H1 (cell line): ENCODE measurements around the gene BACE2. TPM values are rescaled to one million over a fixed set of nuclear protein-coding genes. Genes with fewer than 3 reads are reported as not detected.

Experiments
- CTCF ChIA-PET: fragments of 300-600 bp; sonication (Branson Sonifier 250); formaldehyde crosslinking; loops from one replicate; lab custom pipeline; 2021; ENCODE audit not compliant: partially characterized antibody; lab: Charles Lee
- POLR2A ChIA-PET: fragments of 300-600 bp; sonication (Branson Sonifier 250); formaldehyde crosslinking; loops from one replicate; lab custom pipeline; 2021; ENCODE audit warnings: inconsistent platforms; ENCODE audit not compliant: partially characterized antibody; lab: Charles Lee
- DNase-seq, 2 experiments: peaks; one replicate each; pipeline versions ENCODE4 v3.0.0 to v3.0.0-alpha.2; 2010 to 2022; ENCODE audit warnings: low spot score in 2 of 2, low read depth in 1 of 2, mixed read lengths in 1 of 2
- FAIRE-seq: peaks from 2 replicates; lab custom pipeline; 2011; peaks lifted over from hg19 to GRCh38; lab: Jason Lieb, UNC
- H2AFZ ChIP-seq: 2 replicates; pipeline ENCODE4 v1.8.1; 2012; ENCODE audit warnings: low read length, inconsistent platforms
- H2AK5ac ChIP-seq: 2 replicates; pipeline ENCODE4 v1.6.1; 2013; ENCODE audit warnings: low read depth, low read length
- H2BK120ac ChIP-seq: replicated peaks from 2 replicates; pipeline ENCODE3; 2013; ENCODE audit warnings: low read depth, low read length, inconsistent platforms
- H2BK12ac ChIP-seq: 2 replicates; pipeline ENCODE4 v1.6.1; 2013; ENCODE audit warnings: low read depth, low read length
- H2BK15ac ChIP-seq: 2 replicates; pipeline ENCODE4 v1.6.1; 2013; ENCODE audit warnings: low read length
- H2BK20ac ChIP-seq: 2 replicates; pipeline ENCODE4 v1.6.1; 2013; ENCODE audit warnings: low read length
- H2BK5ac ChIP-seq: 2 replicates; pipeline ENCODE4 v1.6.1; 2013; ENCODE audit warnings: low read depth, low read length
- H3K14ac ChIP-seq: 2 replicates; pipeline ENCODE4 v1.6.1; 2013; ENCODE audit warnings: inconsistent platforms; ENCODE audit not compliant: insufficient read length
- H3K18ac ChIP-seq: 2 replicates; pipeline ENCODE4 v1.6.1; 2013; ENCODE audit warnings: low read length; ENCODE audit errors: extremely low read depth
- H3K23ac ChIP-seq: 2 replicates; pipeline ENCODE4 v1.6.1; 2013; ENCODE audit warnings: inconsistent platforms; ENCODE audit not compliant: insufficient read length
- H3K23me2 ChIP-seq: 2 replicates; pipeline ENCODE4 v1.6.1; 2013; ENCODE audit warnings: low read depth, low read length
- H3K27ac ChIP-seq: 2 replicates; pipeline ENCODE4 v1.6.1; 2011; ENCODE audit warnings: low read depth, low read length, inconsistent platforms
- H3K27me3 ChIP-seq, 4 experiments: replicated peaks in 1 of 4; 1 replicate in 1 of 4; 2 replicates in 3 of 4; pipeline versions ENCODE4 v1.6.1 to v1.8.1; 2011 to 2013; ENCODE audit warnings: low read length in 3 of 4, mild to moderate bottlenecking in 3 of 4, inconsistent platforms in 2 of 4, mixed read lengths in 2 of 4, moderate library complexity in 1 of 4; ENCODE audit not compliant: control insufficient read depth in 3 of 4, insufficient read depth in 3 of 4; ENCODE audit errors: extremely low read depth in 1 of 4
- H3K36me3 ChIP-seq, 4 experiments: 2 replicates each; pipeline versions ENCODE4 v1.6.1 to v1.8.1; 2011 to 2013; ENCODE audit warnings: mild to moderate bottlenecking in 4 of 4, low read length in 3 of 4, moderate library complexity in 2 of 4, control low read depth in 1 of 4, inconsistent platforms in 1 of 4; ENCODE audit not compliant: insufficient read depth in 4 of 4, control insufficient read depth in 2 of 4
- H3K4ac ChIP-seq: replicated peaks from 2 replicates; pipeline ENCODE3; 2013; ENCODE audit warnings: low read length, low read depth, mixed read lengths, inconsistent platforms; ENCODE audit not compliant: insufficient read length
- H3K4me1 ChIP-seq, 4 experiments: replicated peaks in 1 of 4; 1 replicate in 1 of 4; 2 replicates in 3 of 4; pipeline versions ENCODE4 v1.6.1 to v1.8.1; 2011 to 2013; ENCODE audit warnings: low read length in 3 of 4, inconsistent platforms in 2 of 4, mixed read lengths in 1 of 4; ENCODE audit not compliant: insufficient read depth in 4 of 4, control insufficient read depth in 3 of 4
- H3K4me2 ChIP-seq, 2 experiments: 2 replicates each; pipeline versions ENCODE4 v1.6.1 to v1.8.1; 2011 to 2013; ENCODE audit warnings: low read depth in 2 of 2, low read length in 2 of 2, control low read depth in 1 of 2, inconsistent platforms in 1 of 2, mild to moderate bottlenecking in 1 of 2; ENCODE audit not compliant: insufficient read depth in 1 of 2
- H3K4me3 ChIP-seq, 4 experiments: fragments of 200-600, 300-600 bp in 1 of 4; sonication (generic), shearing (Covaris generic), sonication (Bioruptor Twin) in 1 of 4; 2 replicates each; pipeline versions ENCODE4 v1.5.1 to v1.8.1; 2011 to 2016; ENCODE audit warnings: low read length in 4 of 4, low read depth in 3 of 4, control low read depth in 2 of 4, inconsistent platforms in 2 of 4, mild to moderate bottlenecking in 2 of 4, mixed read lengths in 1 of 4, moderate library complexity in 1 of 4; ENCODE audit not compliant: insufficient read depth in 2 of 4; ENCODE audit errors: extremely low read depth in 1 of 4
- H3K56ac ChIP-seq: replicated peaks from 2 replicates; pipeline ENCODE3; 2013; ENCODE audit warnings: low read depth, mild to moderate bottlenecking, mixed read lengths, low read length, inconsistent platforms; ENCODE audit not compliant: insufficient read length
- H3K79me1 ChIP-seq: 2 replicates; pipeline ENCODE4 v1.6.1; 2013; ENCODE audit warnings: low read depth, low read length, control low read depth
- H3K79me2 ChIP-seq, 2 experiments: 2 replicates each; pipeline versions ENCODE4 v1.6.1 to v1.8.1; 2012 to 2013; ENCODE audit warnings: low read length in 2 of 2, mild to moderate bottlenecking in 2 of 2, inconsistent platforms in 1 of 2; ENCODE audit not compliant: insufficient read depth in 2 of 2, control insufficient read depth in 1 of 2
- H3K9ac ChIP-seq, 4 experiments: replicated peaks in 1 of 4; 1 replicate in 1 of 4; 2 replicates in 3 of 4; pipeline versions ENCODE4 v1.6.1 to v1.8.1; 2011 to 2013; ENCODE audit warnings: low read depth in 3 of 4, low read length in 3 of 4, control low read depth in 2 of 4, mild to moderate bottlenecking in 2 of 4, moderate library complexity in 2 of 4, inconsistent platforms in 1 of 4; ENCODE audit errors: extremely low read depth in 1 of 4
- H3K9me3 ChIP-seq, 2 experiments: 2 replicates each; pipeline versions ENCODE4 v1.6.1 to v1.8.1; 2012 to 2013; ENCODE audit warnings: mild to moderate bottlenecking in 2 of 2, moderate library complexity in 2 of 2, control low read depth in 1 of 2, inconsistent platforms in 1 of 2, low read depth in 1 of 2, low read length in 1 of 2, mixed read lengths in 1 of 2; ENCODE audit not compliant: insufficient read depth in 2 of 2
- H4K20me1 ChIP-seq, 2 experiments: replicated peaks in 1 of 2; 2 replicates each; pipeline versions ENCODE3 to v1.8.1; 2011 to 2013; ENCODE audit warnings: inconsistent platforms in 2 of 2, low read length in 2 of 2, mild to moderate bottlenecking in 1 of 2; ENCODE audit not compliant: insufficient read depth in 2 of 2, control insufficient read depth in 1 of 2
- H4K5ac ChIP-seq: 2 replicates; pipeline ENCODE4 v1.6.1; 2013; ENCODE audit warnings: low read length, low read depth, mixed read lengths, inconsistent platforms; ENCODE audit not compliant: insufficient read length
- H4K8ac ChIP-seq: 2 replicates; pipeline ENCODE4 v1.8.0; 2013; ENCODE audit warnings: mild to moderate bottlenecking, moderate library complexity, low read length, inconsistent platforms; ENCODE audit not compliant: insufficient read depth; ENCODE audit errors: extremely low read depth
- H4K91ac ChIP-seq: replicated peaks from 2 replicates; pipeline ENCODE3; 2013; ENCODE audit warnings: low read length, mixed read lengths, inconsistent platforms; ENCODE audit not compliant: insufficient read length
- HDAC6 ChIP-seq: IDR thresholded peaks from one replicate; pipeline ENCODE4 v1.7.1; 2012; ENCODE audit warnings: low read depth, mild to moderate bottlenecking, inconsistent platforms, low read length, moderate library complexity
- WGBS, 2 experiments: shearing (Covaris generic) in 1 of 2; methylation state at CpG; one replicate each; pipeline versions ENCODE4 v1.1.6 to v1.1.7; 2013 to 2015; ENCODE audit warnings: low lambda C conversion rate in 2 of 2, mixed read lengths in 2 of 2, inconsistent platforms in 1 of 2, low coverage in 1 of 2, missing lambda C conversion rate in 1 of 2; ENCODE audit not compliant: insufficient replicate concordance in 2 of 2, insufficient coverage in 1 of 2, insufficient read length in 1 of 2; ENCODE audit errors: extremely low coverage in 1 of 2, missing lambda C conversion rate in 1 of 2; 5-methylcytosine and 5-hydroxymethylcytosine counted together
- polyA plus RNA-seq, 7 experiments: library from polyadenylated mRNA; depleted of rRNA in 3 of 7; stranded (reverse) in 5 of 7; unstranded in 2 of 7; fragments of >200 nt in 5 of 7; fragments of 200-250 nt in 2 of 7; gene quantifications; 1 replicate in 5 of 7; 2 replicates in 1 of 7; 4 replicates in 1 of 7; pipeline versions ENCODE4 v1.2.1 to v1.2.3, GENCODE V29; 2011 to 2013; ENCODE audit warnings: missing spikeins in 2 of 7, mixed read lengths in 2 of 7
- total RNA-seq: library from RNA; stranded (reverse); fragmentation: NEBNext Ultra II Directional; extraction: Animal tissue kit (Norgen Biotek cat#: 25700); gene quantifications from 2 replicates; pipeline ENCODE4 v1.2.1, GENCODE V29; 2021

Gene BACE2
- total and polyA plus RNA-seq, 2 of the 8 experiments (the other 6 are each of a cell fraction or from before 2014, with no cell fraction given) = 8.1 to 10.9 TPM

GRCh38 chr21:41231060-41231459 is 63.1 kb downstream of the BACE2 start:
- Histone ChIP-seq H3K4ac (no peak overlapping the region), H3K18ac (no peak overlapping the region), H2BK12ac (no peak overlapping the region), H2BK15ac (no peak overlapping the region), H4K5ac (no peak overlapping the region), H3K79me1 (no peaks in the 10 kb centered on the region), H2AK5ac (no peak overlapping the region), H3K9ac (no peak overlapping the region), H3K36me3 (no peaks in the 10 kb centered on the region), H3K4me2 (no peak overlapping the region), H4K8ac (no peak overlapping the region), H3K23ac (no peak overlapping the region), H3K79me2 (no peaks in the 10 kb centered on the region), H2BK120ac (no peak overlapping the region), H3K9me3 (no peaks in the 10 kb centered on the region), H4K20me1 (no peaks in the 10 kb centered on the region), H3K27me3 (no peaks in the 10 kb centered on the region), H3K56ac (no peak overlapping the region), H3K27ac (no peak overlapping the region), H2BK5ac (no peak overlapping the region), H3K4me1 (no peaks in the 10 kb centered on the region), H3K14ac (no peak overlapping the region), H3K23me2 (no peaks in the 10 kb centered on the region), H3K4me3 (no peak overlapping the region), H4K91ac (no peak overlapping the region), H2BK20ac (no peak overlapping the region), H2AFZ (no peak overlapping the region)
- CTCF ChIA-PET = interaction anchor here (0.6 to 1.1 kb wide), 2 partner anchors 11 to 110 kb away, joined by 3 read pairs; no protein-coding TSS in a partner anchor
- DNase-seq = no peak
- POLR2A ChIA-PET = no interaction called here
- WGBS, 2 experiments = 92% methylated on average over 6 of the region's 6 CpGs; no CpG with 5 or more reads in 1 of the 2 experiments
- no peak for FAIRE-seq
- TF ChIP-seq HDAC6 = no peak
